ENCODE results near the gene TUBA1B. TPM values are rescaled to one million over a fixed set of nuclear protein-coding genes. Genes with fewer than 3 reads are reported as not detected.
"Not testable (repeated sequence)": the region's sequence is repeated elsewhere in the genome, so short reads cannot be mapped to it uniquely, and the experiment has no call there.

TUBA1B gene
- total RNA-seq: 1,000 to 10,000 TPM in 1 of 5 experiments, 100 to 1,000 TPM in 4; 124 to 1,463 (median 279) TPM
- polyA plus RNA-seq: 100 to 1,000 TPM; 473 to 648 TPM
- total RNA-seq: 226 reads per million, percentile 94 among the genes with 10 or more reads in this experiment

GRCh38 chr12:49131051-49131893 lies at the start of gene TUBA1B:
Gene TUBA1B, minus strand, starts transcription at chr12:49131395. Its CDS starts 95 bp downstream, at chr12:49131300.
- Mint-ChIP-seq H3K27ac (peak within 1 kb of the TSS; percentile 97 to 99 (median 99)), H3K27me3 (peaks cover 0 to 7% (median 0%) of the 10 kb centered on the region in 5 donors), H3K4me3 (peak within 1 kb of the TSS; percentile 95 to 99 (median 98)), H3K9me3 (peaks cover 0 to 5% (median 0%) of the 10 kb centered on the region in 11 donors), H3K4me1 (peaks cover 24 to 61% (median 55%) of the 10 kb centered on the region in 7 donors), H3K36me3 (peaks cover 0 to 36% (median 21%) of the 10 kb centered on the region in 5 donors)
- H3K27me3 ChIP-seq (ENCODE audit: control insufficient read depth in 2 of 2, insufficient read depth in 2 of 2, low read length in 2 of 2): no peaks in the 10 kb centered on the region
- ATAC-seq: peak; percentile 86
- peak within 1 kb of the TSS; percentile 95 for H3K27ac ChIP-seq (ENCODE audit: low read depth, low read length)
- no peaks in the 10 kb centered on the region for H3K9me3 ChIP-seq (ENCODE audit: control insufficient read depth in 2 of 3, low read length in 3 of 3)
- DNase-seq: peak; percentile 86 to 95 (median 89)
- ChIA-PET POLR2A (interaction anchor here (0.6 to 6.3 kb wide), 43 partner anchors 9 to 696 kb away, joined by 3 to 226 read pairs (median 5); partner anchors contain the start of genes ARF3, DDX23, DHH and KANSL2), CTCF (interaction anchor here (0.6 to 2.9 kb wide), 16 partner anchors 14 to 953 kb away, joined by 3 to 19 read pairs (median 4); partner anchors contain the start of genes DHH, LMBR1L and TUBA1A)
- peaks cover 24 to 27% of the 10 kb centered on the region in 2 donors for H3K4me1 ChIP-seq (ENCODE audit: control insufficient read depth in 2 of 2, insufficient read depth in 2 of 2, low read length in 2 of 2)
- intact Hi-C loops (cut with micrococcal nuclease): loop anchor here (1.0 to 5.0 kb wide), 9 partner anchors 58 to 611 kb away; partner anchors contain the start of genes DDX23 (in 2 of the 2), TROAP (in 2 of the 2), CCNT1 (in 1 of the 2) and KMT2D (in 1 of the 2)
- peak within 1 kb of the TSS; percentile 92 for H3K4me3 ChIP-seq (ENCODE audit: low read length)
- peaks cover 14 to 33% (median 16%) of the 10 kb centered on the region in 3 experiments for H3K36me3 ChIP-seq (ENCODE audit: control insufficient read depth in 2 of 3, insufficient read depth in 3 of 3, low read length in 3 of 3)

GRCh38 chr12:49174218-49174617 lies 43.0 kb upstream of the TUBA1B start:
- Histone ChIP-seq H3K9me3 (ENCODE audit: control insufficient read depth in 2 of 3, low read length in 3 of 3) (no peaks in the 10 kb centered on the region), H3K27me3 (ENCODE audit: control insufficient read depth in 2 of 2, insufficient read depth in 2 of 2, low read length in 2 of 2) (no peaks in the 10 kb centered on the region), H3K36me3 (ENCODE audit: control insufficient read depth in 2 of 3, insufficient read depth in 3 of 3, low read length in 3 of 3) (no peaks in the 10 kb centered on the region), H3K4me3 (ENCODE audit: low read length) (no peak overlapping the region), H3K4me1 (ENCODE audit: control insufficient read depth in 2 of 2, insufficient read depth in 2 of 2, low read length in 2 of 2) (no peaks in the 10 kb centered on the region), H3K27ac (ENCODE audit: low read depth, low read length) (no peak overlapping the region)
- H3K27ac Mint-ChIP-seq: no peak overlapping the region
- H3K9me3 Mint-ChIP-seq: peaks cover 0 to 2% (median 0%) of the 10 kb centered on the region in 11 donors
- H3K4me3 Mint-ChIP-seq: no peak overlapping the region
- ChIA-PET CTCF (no interaction called here), POLR2A (interaction anchor here (0.8 kb wide), 1 partner anchor 69 kb away, joined by 5 read pairs; no protein-coding TSS in a partner anchor)
- peaks cover 0 to 4% (median 0%) of the 10 kb centered on the region in 5 donors for H3K36me3 Mint-ChIP-seq
- peaks cover 0 to 6% (median 0%) of the 10 kb centered on the region in 5 donors for H3K27me3 Mint-ChIP-seq
- ATAC-seq (no peak), DNase-seq (no peak)
- H3K4me1 Mint-ChIP-seq: peaks cover 0 to 3% (median 0%) of the 10 kb centered on the region in 7 donors
- intact Hi-C loops (cut with micrococcal nuclease): no loop called here

GRCh38 chr12:49170924-49171323 lies 39.7 kb upstream of the TUBA1B start:
- no peaks in the 10 kb centered on the region for H3K36me3 ChIP-seq (ENCODE audit: control insufficient read depth in 2 of 3, insufficient read depth in 3 of 3, low read length in 3 of 3)
- H3K27ac ChIP-seq (ENCODE audit: low read depth, low read length): no peak overlapping the region
- intact Hi-C loops (cut with micrococcal nuclease): no loop called here
- Mint-ChIP-seq H3K9me3 (no peaks in the 10 kb centered on the region), H3K36me3 (no peaks in the 10 kb centered on the region), H3K27me3 (peaks cover 0 to 19% (median 0%) of the 10 kb centered on the region in 5 donors), H3K27ac (no peak overlapping the region), H3K4me1 (peaks cover 0 to 3% (median 0%) of the 10 kb centered on the region in 7 donors), H3K4me3 (no peak overlapping the region)
- H3K27me3 ChIP-seq (ENCODE audit: control insufficient read depth in 2 of 2, insufficient read depth in 2 of 2, low read length in 2 of 2): no peaks in the 10 kb centered on the region
- ChIA-PET CTCF (no interaction called here), POLR2A (interaction anchor here (0.6 to 1.2 kb wide), 4 partner anchors 17 to 61 kb away, joined by 3 to 4 read pairs (median 4); no protein-coding TSS in a partner anchor)
- H3K4me3 ChIP-seq (ENCODE audit: low read length): no peak overlapping the region
- H3K9me3 ChIP-seq (ENCODE audit: control insufficient read depth in 2 of 3, low read length in 3 of 3): no peaks in the 10 kb centered on the region
- no peaks in the 10 kb centered on the region for H3K4me1 ChIP-seq (ENCODE audit: control insufficient read depth in 2 of 2, insufficient read depth in 2 of 2, low read length in 2 of 2)
- DNase-seq (no peak), ATAC-seq (no peak)

GRCh38 chr12:49165114-49165513 lies 33.9 kb upstream of the TUBA1B start:
- intact Hi-C loops (cut with micrococcal nuclease): no loop called here

GRCh38 chr12:49161901-49162300 lies 30.7 kb upstream of the TUBA1B start:
- CTCF ChIA-PET: interaction anchor here (0.6 to 0.7 kb wide), 2 partner anchors 936 to 1131 kb away, joined by 3 read pairs; no protein-coding TSS in a partner anchor
- not testable (repeated sequence) for H3K36me3 Mint-ChIP-seq

More at GRCh38 chr12:49165114-49165513, 33.9 kb upstream of the TUBA1B start:
- Histone ChIP-seq H3K9me3 (ENCODE audit: control insufficient read depth in 2 of 3, low read length in 3 of 3) (no peaks in the 10 kb centered on the region), H3K27ac (ENCODE audit: low read depth, low read length) (no peak overlapping the region), H3K36me3 (ENCODE audit: control insufficient read depth in 2 of 3, insufficient read depth in 3 of 3, low read length in 3 of 3) (no peaks in the 10 kb centered on the region), H3K4me3 (ENCODE audit: low read length) (no peak overlapping the region), H3K27me3 (ENCODE audit: control insufficient read depth in 2 of 2, insufficient read depth in 2 of 2, low read length in 2 of 2) (no peaks in the 10 kb centered on the region), H3K4me1 (ENCODE audit: control insufficient read depth in 2 of 2, insufficient read depth in 2 of 2, low read length in 2 of 2) (no peaks in the 10 kb centered on the region)
- ATAC-seq: no peak
- no peak overlapping the region for H3K4me3 Mint-ChIP-seq
- no peak for DNase-seq
- H3K27me3 Mint-ChIP-seq: peaks cover 0 to 24% (median 0%) of the 10 kb centered on the region in 5 donors
- POLR2A ChIA-PET: interaction anchor here (0.7 kb wide), 1 partner anchor 387 kb away, joined by 3 read pairs; no protein-coding TSS in a partner anchor
- H3K9me3 Mint-ChIP-seq: no peaks in the 10 kb centered on the region
- CTCF ChIA-PET: interaction anchor here (0.7 kb wide), 1 partner anchor 78 kb away, joined by 3 read pairs; no protein-coding TSS in a partner anchor
- no peaks in the 10 kb centered on the region for H3K36me3 Mint-ChIP-seq
- no peak overlapping the region for H3K27ac Mint-ChIP-seq
- H3K4me1 Mint-ChIP-seq: no peaks in the 10 kb centered on the region

GRCh38 chr12:49161092-49161795 lies 30.0 kb upstream of the TUBA1B start:
- H3K4me1 ChIP-seq (ENCODE audit: control insufficient read depth in 2 of 2, insufficient read depth in 2 of 2, low read length in 2 of 2): no peaks in the 10 kb centered on the region
- H3K4me3 Mint-ChIP-seq: no peak overlapping the region
- ATAC-seq: no peak
- H3K9me3 ChIP-seq (ENCODE audit: control insufficient read depth in 2 of 3, low read length in 3 of 3): no peaks in the 10 kb centered on the region
- no peak overlapping the region for H3K4me3 ChIP-seq (ENCODE audit: low read length)
- DNase-seq: no peak
- H3K36me3 ChIP-seq (ENCODE audit: control insufficient read depth in 2 of 3, insufficient read depth in 3 of 3, low read length in 3 of 3): no peaks in the 10 kb centered on the region
- H3K27ac Mint-ChIP-seq: peak overlapping the region in 1 of 9 donors; percentile 59
- no peak overlapping the region for H3K27ac ChIP-seq (ENCODE audit: low read depth, low read length)
- H3K27me3 Mint-ChIP-seq: peaks cover 0 to 8% (median 0%) of the 10 kb centered on the region in 5 donors
- intact Hi-C loops (cut with micrococcal nuclease): no loop called here
- CTCF ChIA-PET: interaction anchor here (0.7 kb wide), 1 partner anchor 936 kb away, joined by 3 read pairs; no protein-coding TSS in a partner anchor
- no peaks in the 10 kb centered on the region for H3K4me1 Mint-ChIP-seq
- POLR2A ChIA-PET: interaction anchor here (0.6 kb wide), 2 partner anchors 27 to 29 kb away, joined by 4 to 7 read pairs; no protein-coding TSS in a partner anchor
- H3K36me3 Mint-ChIP-seq: no peaks in the 10 kb centered on the region
- no peaks in the 10 kb centered on the region for H3K9me3 Mint-ChIP-seq
- H3K27me3 ChIP-seq (ENCODE audit: control insufficient read depth in 2 of 2, insufficient read depth in 2 of 2, low read length in 2 of 2): no peaks in the 10 kb centered on the region

More at GRCh38 chr12:49161901-49162300, 30.7 kb upstream of the TUBA1B start:
- H3K9me3 Mint-ChIP-seq; H3K9me3 ChIP-seq (ENCODE audit: control insufficient read depth in 2 of 3, low read length in 3 of 3); ATAC-seq; DNase-seq; H3K4me1 Mint-ChIP-seq; H3K27ac ChIP-seq (ENCODE audit: low read depth, low read length); H3K36me3 ChIP-seq (ENCODE audit: control insufficient read depth in 2 of 3, insufficient read depth in 3 of 3, low read length in 3 of 3); intact Hi-C loops (cut with micrococcal nuclease); H3K27me3 ChIP-seq (ENCODE audit: control insufficient read depth in 2 of 2, insufficient read depth in 2 of 2, low read length in 2 of 2); H3K4me3 ChIP-seq (ENCODE audit: low read length); POLR2A ChIA-PET; H3K4me1 ChIP-seq (ENCODE audit: control insufficient read depth in 2 of 2, insufficient read depth in 2 of 2, low read length in 2 of 2); H3K4me3 Mint-ChIP-seq: not testable (repeated sequence)
- peak overlapping the region in 1 of 9 donors; percentile 59 for H3K27ac Mint-ChIP-seq
- H3K27me3 Mint-ChIP-seq: peaks cover 0 to 12% (median 0%) of the 10 kb centered on the region in 5 donors
